ENCODE results near the gene SRC.

Gene SRC

DNA sequence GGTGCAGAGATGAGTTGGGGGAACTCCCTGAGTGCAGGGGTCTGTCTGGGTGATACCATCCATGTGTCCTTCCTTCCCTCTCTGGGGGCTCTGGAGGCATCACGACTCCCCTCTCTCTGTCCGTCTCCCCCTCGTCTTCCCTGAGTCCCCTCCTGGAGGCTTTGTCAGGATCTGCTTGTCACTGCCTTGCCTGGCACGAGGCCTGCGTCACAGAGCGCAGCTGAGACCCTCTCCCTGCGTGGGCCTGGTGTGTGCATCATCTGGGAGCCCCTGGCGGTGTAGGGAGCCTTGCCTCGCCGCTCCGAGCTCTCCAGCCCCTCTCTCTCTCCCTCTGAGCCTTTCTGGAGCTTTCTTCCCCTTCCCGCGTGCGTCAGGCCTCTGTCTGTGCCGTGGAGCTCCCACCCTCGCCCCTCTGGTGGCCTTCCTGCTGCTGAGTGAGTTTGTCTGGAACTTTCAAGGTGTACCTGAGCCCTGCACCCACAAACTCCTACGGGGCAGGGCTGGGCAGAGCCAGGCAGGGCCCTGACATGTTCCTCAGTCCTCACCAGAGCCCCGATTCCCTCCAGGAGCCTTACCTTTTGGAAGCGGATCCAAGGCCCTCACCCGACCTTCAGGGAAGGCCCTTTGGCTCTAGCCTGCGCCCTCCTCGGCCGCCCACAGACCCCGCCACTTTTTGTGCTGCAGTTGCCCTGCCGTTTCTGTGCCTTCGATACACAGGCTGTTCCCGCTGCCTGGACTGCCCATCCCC is 70.3 kb downstream of the SRC start:
- DNase-seq: no peak

DNA sequence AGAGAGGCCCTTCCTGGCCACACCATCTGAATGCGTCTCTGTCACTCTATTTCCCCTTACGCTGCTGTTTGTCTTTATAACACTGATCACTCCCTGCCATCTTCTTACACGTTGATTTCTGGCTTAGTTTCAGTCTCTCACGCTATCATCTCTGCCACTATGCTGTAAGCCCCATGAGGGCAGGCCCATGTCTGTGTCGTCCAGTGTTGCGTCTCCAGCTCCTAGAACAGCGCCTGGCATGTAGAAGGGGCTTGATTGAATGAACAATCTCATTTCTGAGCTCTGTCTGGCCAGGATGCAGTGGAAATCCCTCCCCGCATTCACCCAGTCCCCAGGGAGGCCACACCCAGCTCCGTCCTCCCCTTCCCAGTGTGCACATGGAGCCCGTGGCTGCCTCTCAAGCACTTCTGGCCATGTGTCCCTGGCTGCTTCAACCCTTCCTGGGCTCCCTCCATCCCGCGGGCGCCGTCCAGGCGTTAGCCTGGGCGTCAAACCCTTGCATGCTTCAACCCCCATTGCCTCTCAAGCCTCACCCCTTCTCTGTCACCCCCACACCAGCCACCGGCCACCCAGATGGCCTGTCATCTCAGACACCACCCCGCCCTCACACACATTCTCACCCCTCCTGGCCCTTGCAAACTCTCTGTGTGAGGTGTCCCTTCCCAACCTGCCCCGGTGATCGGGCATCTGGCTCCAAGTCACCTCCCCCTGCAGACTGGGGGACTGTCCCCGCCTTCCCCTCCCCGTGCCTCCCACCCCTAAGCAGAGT is 71.1 kb downstream of the SRC start:
- no peak for DNase-seq

DNA sequence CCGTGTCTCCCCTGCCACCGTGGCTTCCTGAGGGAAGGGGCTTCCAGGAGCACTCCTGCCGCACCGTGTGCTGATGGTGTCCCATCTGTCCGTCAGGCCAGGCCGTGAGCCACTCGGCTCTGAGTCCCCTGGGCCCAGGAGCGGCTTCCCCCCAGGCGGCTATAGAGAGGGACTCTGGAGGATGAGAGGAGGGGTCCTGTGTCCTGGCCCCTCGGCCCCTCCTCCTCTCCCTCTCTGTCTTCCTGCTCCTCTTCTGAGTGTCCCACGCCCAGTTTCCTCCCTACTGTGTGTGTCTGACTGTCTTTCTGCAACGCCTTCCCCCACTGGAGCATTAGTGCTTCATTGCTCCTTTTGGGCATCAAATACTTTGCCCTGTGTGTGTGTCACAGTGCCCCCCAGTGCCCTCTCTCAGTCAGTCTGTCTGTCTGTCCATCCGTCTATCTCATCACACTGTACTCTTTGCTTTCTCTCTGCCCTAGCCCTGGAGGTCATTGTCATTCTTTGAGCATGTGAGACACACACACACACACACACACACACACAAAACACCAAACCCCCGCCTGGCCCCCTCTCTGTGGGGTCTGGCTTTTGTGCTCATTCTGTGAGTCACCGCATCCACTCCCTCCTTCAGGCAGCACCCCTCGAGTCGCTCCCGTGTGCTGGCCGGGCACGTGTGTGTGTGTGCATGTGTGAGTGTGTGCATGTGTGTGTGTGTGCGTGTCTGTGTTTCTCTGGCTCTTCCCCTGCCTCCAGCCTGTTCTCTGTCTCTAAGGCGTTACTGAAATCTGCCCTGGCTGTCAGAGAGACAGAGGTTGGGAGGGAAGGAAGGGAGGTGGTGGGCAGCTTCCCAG is 71.9 kb downstream of the SRC start:
- DNase-seq: no peak

DNA sequence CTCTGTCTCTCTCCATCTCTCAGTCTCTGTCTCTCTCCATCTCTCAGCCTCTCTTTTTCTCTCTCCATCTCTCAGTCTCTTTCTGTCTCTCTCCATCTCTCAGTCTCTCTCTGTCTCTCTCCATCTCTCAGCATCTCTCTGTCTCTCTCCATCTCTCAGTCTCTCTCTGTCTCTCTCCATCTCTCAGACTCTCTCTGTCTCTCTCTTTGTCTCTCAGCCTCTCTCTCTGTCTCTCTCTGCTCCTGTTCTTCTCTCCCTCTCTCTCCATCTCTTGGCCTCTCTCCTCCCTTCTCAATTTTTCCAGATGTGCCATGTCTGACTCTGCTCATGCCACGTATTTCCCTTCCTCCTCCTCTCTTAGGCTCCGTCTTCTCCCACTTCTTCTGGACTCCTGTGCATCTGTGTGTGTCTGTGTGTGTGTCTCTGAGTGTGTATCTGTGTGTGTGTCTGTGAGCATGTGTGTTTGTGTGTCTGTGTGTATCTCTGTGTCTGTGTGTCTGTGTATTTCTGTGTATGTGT is 72.7 kb downstream of the SRC start:
- no peak for DNase-seq

DNA sequence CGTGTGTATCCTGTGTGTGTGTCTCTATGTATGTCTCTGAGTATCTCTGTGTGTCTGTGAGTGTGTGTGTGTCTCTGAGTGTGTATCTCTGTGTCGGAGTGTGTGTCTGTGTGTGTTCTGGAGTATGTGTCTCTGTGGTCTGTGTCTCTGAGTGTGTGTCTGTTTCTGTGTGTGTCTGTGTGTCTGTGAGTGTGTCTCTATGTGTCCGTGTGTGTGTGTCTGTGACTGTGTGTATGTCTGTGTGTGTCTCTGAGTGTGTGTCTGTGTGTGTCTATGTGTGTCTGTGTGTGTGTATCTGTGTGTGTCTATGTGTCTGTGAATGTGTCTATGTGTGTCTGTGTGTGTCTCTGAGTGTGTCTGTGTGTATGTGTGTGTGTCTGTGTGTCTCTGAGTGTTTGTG is 73.4 kb downstream of the SRC start:
- DNase-seq: no peak

DNA sequence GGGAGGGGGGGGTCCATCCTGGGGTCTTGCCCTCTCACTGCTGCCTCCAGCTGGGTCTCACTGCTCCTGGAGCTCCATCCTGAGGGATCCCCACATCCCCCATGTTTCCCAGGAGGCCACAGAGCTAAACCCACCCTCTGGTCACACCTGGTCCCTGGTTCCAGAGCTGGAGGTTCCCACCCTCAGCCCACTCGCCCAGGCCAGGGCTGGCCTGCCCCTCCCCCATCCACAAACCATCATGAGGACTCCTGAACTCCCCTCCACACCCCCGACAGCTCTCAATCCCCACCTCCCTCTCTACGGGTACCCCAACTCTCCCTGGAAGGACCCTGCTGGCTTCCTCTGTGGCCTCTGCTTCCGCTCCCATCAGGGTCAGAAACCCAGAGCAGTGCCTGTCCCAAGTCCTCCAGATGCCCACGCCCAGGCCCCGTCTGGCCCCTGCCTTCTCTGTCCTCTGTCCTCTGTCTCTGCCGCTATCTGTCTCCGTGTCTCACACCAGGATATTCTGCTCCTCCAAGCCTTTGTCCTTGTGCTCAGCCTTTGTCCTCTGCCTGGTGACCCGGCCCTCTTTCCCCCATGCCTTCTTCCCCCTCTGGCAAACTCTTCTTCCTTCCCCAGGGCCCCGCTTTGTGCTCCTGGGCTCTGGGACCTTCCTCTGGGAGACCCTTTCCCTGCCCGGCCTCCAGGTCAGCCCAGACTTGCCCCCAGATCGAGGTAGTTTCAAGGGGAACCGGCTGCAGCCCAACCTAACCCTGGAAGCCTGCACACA is 74.0 kb downstream of the SRC start:
- DNase-seq: no peak

DNA sequence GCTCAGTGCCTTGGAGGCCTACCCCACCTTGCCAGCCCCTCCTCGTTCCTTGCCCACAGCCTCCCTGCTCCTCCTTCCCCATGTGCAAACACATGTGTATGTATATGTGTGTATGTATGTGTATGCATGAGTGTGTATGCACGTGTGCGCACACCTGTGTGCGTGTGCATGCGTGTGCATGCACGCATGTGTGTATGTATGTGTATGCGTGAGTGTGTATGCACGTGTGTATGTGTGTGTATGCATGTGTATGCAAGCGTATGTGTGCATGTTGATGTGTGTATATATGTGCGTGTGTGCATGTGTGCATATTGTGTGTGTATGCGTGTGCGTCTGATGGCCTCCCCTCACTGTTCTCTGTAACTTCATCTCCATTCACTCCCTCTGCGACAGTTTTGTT is 74.7 kb downstream of the SRC start:
- DNase-seq: no peak

DNA sequence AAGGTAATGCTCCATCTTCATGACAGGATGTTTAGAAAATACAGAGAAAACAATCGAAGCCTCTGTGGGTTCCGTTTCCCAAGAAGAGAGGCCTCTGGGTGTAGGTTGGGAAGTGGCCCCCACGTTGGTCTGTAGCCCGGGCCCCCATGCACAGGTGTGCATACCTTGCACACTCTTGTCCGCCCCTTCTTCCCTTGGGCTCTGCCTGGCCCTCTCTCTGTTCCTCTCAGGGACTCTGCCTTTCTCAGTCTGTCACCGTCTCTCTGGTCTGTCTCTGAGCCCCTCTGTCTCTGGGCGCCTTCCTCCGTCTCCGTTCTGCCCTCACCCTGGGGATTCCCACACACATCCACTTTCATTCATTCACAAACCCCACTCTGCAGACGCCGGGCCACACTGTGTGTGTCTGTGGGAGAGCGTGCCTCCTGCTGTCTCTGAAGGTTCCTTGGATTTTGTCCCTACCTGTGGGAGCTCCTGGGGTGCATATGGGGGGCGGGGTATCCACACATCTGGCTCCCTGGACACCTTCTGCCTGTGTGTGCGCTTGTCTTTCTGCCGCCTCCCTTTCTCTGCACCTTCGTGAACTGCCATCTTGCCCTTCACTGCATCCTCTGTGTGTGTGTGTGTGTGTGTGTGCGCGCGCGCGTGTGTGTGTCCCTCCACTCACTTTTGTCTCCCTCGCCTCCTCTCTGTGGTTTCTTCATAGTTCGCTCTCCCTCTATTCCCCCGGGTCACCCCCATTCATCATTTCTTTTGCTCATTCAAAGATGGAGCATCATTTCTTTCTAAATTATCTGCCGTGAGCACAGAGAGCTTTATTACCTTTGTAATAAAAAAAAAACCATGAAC is 75.3 kb downstream of the SRC start:
- DNase-seq: no peak

DNA sequence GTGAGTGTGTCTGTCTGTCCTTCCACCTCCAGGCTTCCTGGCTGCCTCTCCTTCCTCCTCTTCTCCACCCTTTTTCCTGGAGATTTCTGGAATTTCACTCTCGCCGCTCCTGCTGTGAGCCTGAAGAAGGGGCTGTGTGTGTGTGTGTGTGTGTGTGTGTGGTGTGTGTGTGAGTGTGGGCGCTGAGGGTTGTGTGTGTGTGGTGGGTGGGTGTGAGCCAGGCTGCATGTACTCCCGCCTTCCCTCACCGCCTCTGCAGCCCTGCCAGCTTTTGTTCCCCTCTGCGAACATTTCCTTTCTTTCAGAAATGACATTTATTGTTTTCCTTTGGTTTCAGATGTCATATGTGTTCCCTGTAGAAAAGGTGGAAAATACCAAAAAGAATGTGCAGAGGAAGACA is 76.0 kb downstream of the SRC start:
- no peak for DNase-seq

DNA sequence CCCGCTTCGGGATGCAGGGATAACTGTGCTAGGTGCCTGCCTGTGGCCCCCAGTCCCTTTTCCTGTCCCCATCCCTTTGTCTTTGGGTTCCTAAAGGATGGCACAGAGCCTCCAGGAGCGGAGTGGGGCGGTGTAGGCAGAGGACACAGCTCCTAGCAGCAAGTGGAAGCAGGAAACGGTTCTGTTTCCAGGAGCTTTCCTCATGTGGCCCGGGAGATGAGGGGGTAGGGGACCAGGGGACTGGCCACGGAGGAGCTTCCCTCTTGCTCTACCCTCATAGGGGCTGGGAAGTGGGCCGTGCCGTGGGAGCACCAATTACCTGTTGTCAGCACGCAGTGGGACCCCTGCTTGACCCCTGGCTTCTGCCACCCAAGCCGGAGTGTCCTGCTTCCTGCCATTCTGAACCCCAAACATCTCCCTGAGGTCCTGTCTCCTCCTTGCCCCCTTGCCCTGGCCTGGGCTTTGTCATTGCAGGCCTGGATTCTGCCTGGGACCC is 76.9 kb downstream of the SRC start:
- DNase-seq: no peak

DNA sequence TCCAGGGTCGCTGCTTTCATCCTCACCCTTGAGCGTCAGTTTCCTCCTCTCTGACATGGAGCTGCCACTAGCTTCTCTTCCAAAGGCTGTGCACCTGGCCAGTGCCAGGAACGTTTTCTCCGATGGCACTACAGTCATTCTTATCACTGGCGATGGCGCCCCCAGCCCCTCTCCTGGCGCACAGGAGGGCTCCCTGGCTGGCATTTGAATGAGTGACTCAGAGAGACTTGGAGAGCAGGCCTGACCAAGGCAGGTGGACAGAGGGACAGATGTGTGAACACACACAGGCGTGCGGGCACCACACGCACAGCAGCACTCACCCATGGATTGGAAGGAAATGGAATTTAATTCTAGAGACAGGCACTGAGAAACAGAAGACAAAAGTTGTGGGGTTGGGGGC is 77.6 kb downstream of the SRC start:
- DNase-seq: no peak

DNA sequence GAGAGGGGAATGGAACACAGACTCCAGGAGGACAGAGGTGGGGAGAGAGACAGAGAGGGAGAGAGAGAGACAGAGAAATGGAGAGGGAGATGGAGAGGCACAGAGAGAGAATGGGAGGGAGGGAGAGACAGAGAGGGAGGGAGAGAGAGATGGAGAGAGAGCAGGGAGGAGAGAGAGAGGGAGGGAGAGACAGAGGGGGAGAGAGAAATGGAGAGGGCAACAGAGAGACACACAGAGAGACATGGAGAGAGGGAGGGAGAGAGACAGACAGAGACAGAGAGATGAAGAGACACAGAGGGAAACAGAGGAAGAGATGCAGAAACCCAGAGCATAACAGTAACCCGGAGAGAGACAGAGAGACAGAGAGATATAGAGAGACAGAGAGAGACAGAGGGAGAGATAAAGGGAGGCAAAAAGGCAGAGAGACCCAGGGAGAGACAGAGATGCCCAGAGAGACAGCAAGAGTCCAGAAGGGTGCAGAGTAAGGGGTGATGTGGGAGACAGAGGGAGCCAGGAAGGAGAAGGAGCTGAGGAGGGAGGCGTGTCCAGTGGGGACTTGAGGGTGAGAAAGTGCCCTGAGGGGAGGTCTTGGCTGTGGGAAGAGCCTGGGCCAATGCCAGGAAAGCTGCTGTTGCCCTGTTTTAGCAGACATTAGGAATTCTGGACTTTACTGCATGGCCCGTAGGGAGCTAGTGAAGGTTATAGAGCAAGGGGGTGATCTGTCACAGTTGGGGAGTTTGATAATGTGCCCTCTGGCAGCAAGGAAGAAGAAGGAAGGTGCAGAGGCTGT is 78.3 kb downstream of the SRC start:
- no peak for DNase-seq

DNA sequence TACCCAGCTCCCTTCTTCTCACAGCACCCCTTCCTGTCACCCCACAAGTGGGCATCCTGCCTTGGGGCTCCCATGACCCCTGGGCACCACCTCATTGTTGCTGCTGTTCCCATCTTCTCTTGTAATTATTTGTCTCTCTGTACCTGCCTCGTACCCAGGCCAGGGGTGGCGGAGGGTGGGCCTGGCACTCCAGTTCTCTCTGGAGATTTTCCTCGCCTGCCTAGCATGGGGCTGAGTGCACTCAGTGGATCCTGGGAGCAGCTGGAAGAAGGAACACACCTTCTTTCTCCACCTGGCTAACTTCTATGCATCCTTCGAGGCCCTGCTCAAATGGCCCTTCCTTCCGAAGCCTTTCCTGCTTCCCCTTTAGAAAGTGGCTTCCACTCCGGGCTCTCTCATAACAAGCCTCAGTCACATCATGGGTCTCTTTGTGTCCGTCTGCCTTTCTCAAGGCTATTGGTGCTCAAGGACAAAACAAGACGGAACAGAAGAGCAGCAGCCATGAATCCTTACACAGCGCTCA is 79.2 kb downstream of the SRC start:
- DNase-seq: no peak

DNA sequence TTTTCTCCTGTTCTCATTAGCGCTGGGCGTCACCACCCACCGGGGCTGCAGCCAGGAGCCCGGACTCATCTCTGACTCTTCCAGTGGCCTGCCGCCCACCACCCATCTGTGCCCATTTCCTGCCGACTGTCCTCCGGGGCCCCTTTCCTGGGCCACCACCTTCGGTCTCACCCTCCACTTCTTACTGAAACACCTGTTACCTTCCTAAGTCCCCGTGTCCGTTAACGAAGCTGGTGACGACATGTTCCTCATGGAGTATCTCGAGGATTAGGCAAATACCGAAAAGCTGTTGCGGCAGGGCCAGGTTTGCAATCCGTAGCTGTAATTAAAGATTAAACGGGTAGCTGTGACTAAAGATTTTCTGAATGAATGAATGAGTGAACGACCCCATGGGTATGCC is 80.2 kb downstream of the SRC start:
- no peak for DNase-seq

DNA sequence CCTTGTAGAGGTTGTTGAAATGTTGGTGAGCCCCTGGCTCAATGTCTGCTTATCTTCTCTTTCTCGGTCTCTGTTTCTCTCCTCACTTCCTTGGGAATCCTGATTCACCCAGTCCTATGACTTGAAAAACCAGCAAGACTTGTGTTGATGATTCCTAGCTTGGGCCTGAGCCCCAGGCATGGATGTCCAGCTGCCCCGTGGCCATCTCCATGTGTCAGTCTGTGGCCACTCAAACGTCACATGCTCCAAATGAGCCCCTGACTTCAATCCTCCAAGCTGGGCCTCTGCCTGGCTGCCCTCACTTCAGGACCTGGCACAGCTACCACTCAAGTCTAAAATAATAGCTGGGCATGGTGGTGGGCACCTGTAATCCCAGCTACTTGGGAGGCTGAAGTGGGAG is 81.0 kb downstream of the SRC start:
- DNase-seq: no peak

DNA sequence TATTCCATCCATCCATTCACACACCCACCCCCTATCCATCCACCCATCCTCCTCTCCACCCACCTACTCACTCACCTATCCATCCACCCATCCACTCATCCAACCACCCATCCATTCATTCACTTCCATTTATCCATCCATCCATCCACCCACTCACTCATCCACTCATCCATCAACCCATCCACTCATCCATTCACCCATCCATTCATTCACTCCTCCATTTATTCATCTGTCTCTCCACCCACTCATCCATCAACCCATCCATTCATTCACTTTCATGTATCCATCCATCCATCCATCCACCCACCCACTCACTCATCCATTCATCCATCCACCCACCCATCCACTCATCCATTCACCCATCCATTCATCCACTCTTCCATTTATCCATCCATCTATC is 84.1 kb downstream of the SRC start:
- no peak for DNase-seq

DNA sequence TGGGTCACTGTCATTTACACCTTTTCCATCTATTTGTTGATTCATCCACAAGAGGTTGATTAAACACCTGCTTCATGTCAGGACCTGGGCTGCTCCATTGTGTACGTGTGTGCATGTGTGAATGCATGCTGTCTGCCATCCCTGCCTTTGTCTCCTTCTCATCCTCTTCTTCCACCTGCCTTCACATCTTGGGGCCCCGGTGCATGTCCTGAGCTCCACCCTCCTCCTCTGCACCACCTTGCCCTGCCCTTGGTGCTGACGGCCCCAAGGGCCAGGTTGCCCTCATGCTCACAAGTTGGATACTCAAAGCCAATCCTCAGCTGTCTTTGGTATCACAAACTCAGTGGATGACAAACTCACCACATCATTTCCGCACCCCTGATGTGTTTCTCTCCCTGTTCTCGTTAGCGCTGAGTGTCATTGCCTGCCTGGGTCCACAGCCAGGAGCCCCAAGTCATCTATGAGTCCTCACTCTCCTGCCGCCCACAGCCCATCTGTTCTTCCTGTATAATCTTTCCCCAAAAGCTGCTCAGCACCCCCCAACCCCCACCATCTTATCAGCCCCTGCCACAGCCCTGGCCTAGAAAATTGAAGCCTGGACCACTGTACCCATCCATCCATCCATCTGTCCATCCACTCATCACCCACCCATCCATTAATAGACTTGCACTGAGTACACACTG is 85.0 kb downstream of the SRC start:
- no peak for DNase-seq

DNA sequence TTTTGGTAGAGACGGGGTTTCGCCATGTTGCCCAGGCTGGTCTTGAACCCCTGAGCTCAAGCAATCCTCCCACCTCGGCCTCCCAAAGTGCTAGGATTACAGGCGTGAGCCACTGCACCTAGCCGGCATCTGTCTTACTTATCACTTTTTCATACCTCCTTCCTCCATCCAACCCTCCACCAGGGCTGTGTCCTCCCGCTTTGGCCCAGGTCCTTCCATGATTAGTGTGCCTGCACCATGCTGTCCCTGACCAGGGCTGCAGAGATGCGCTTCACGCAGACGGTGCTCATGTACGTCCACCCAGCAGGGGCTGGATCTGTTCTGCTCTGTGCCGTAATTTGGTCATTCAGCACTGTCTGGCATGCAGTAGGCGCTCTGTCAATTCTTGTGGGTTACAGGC is 85.8 kb downstream of the SRC start:
- no peak for DNase-seq

DNA sequence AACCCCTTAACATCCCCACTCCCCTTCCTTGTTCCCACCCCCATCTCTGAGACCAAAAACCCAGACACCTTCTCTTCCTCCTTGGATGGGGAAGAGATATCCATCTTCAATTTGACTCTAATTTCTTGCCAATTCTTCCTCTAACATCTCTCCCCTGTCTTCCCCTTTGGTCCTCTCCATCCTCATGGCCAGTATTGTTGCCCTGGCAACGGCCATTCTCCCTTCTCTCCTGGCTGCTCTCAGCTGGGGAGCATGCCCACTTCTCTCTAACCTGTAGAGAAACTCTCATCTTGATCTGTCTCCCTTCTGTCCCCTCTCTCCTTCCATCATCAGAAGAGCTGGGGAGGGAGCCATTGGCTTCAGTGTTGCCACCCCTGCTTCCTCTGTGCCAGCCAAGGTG is 86.7 kb downstream of the SRC start:
- no peak for DNase-seq

DNA sequence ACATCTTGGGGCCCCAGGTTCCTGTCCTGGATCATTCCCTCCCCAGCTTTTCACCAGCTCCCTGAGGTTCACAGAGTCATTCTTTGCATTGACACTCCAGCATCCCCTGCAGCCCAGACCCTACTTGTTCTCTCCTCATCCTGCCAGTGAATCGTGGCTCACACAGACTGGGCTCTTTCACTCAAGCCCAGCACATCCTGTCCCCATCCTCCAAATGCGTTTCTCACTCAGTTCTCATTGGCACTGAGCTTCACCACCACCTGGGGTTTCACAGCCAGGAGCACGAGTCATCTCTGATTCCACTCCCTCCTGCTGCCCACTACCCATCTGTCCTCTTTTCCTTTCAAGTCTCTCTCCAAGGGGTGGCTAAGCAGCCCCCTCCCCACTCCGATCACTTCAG is 89.7 kb downstream of the SRC start:
- DNase-seq: no peak
